MCF 10A (cell line): ENCODE data around the gene MLNR. TPM values are rescaled to one million over a fixed set of nuclear protein-coding genes. Genes with fewer than 3 reads are reported as not detected.

Experiments
- BruUV-seq: library from RNA; stranded (reverse); fragments of 400-500 nt; replicated peaks from 2 replicates; lab custom pipeline; 2021; lab: Mats Ljungman, UMichigan
- CTCF ChIA-PET: fragments of 300-600 bp; sonication (Branson Sonifier 250); formaldehyde crosslinking; extraction: SDS; loops from one replicate; lab custom pipeline; 2021; ENCODE audit warnings: antibody characterized with exemption, inconsistent platforms; lab: Yijun Ruan, JAX
- POLR2A ChIA-PET: fragments of 300-600, 350-650 bp; sonication (Branson Sonifier 250); formaldehyde crosslinking; extraction: SDS; loops from one replicate; lab custom pipeline; 2020; ENCODE audit warnings: antibody characterized with exemption, inconsistent platforms; lab: Yijun Ruan, JAX
- DNase-seq: peaks from one replicate; pipeline ENCODE4 v3.0.0-alpha.2; 2018; ENCODE audit not compliant: unreplicated experiment
- H3K27ac Mint-ChIP-seq: one replicate; pipeline ENCODE4 v1.8.0; 2022; ENCODE audit warnings: mild to moderate bottlenecking, low read depth, mixed read lengths; ENCODE audit not compliant: unreplicated experiment
- H3K27me3 Mint-ChIP-seq: one replicate; pipeline ENCODE4 v1.8.0; 2022; ENCODE audit warnings: mixed read lengths; ENCODE audit not compliant: insufficient read depth, unreplicated experiment
- H3K36me3 Mint-ChIP-seq: one replicate; pipeline ENCODE4 v1.8.0; 2022; ENCODE audit warnings: mild to moderate bottlenecking, moderate library complexity, mixed read lengths; ENCODE audit not compliant: insufficient read depth, unreplicated experiment
- H3K4me1 Mint-ChIP-seq: one replicate; pipeline ENCODE4 v1.8.0; 2022; ENCODE audit warnings: mixed read lengths; ENCODE audit not compliant: insufficient read depth, unreplicated experiment
- H3K4me3 Mint-ChIP-seq: one replicate; pipeline ENCODE4 v1.8.0; 2022; ENCODE audit warnings: mild to moderate bottlenecking, moderate library complexity, mixed read lengths; ENCODE audit not compliant: unreplicated experiment
- H3K9me3 Mint-ChIP-seq: one replicate; pipeline ENCODE4 v1.8.0; 2022; ENCODE audit warnings: mixed read lengths; ENCODE audit not compliant: unreplicated experiment
- intact Hi-C: fragments of 100-400 bp; cut with micrococcal nuclease; formaldehyde crosslinking; loops from 2 replicates; pipeline ENCODE4 v1.14.1; 2022
- total RNA-seq: library from RNA; stranded (reverse); gene quantifications from 2 replicates; pipeline ENCODE4 v1.2.3, GENCODE V29; 2022
- TF ChIP-seq, protein P1 (sequence below): fragments of 200-600 bp; IDR thresholded peaks from one replicate; pipeline ENCODE4 v1.8.0; 2022; ENCODE audit warnings: antibody characterized with exemption, mild to moderate bottlenecking; ENCODE audit not compliant: unreplicated experiment

MLNR gene
- total RNA-seq, 1 experiment from 2014 or later: not detected

DNA sequence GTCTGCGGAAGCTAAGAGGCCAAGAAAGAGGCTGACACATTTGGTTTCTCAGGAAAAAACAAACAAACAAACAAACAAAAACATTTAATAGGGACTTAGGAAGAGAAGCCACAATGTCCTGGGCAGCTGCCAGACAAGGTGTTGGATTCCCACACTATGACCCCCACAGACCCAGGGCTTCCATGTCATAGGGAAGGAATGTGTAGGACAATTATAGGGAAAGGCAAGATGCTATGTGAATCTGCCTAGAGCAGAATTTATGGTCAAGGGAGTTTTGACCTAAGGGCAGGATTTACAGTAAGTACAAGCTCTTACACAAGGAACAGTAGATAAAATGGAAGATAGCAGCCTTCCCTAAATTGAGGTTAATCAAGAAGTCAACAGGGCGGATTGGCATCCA, 18.5 kb downstream of the MLNR start:
- no TSS peak for BruUV-seq
- Mint-ChIP-seq H3K27ac (no peak overlapping the region), H3K4me3 (no peak overlapping the region), H3K4me1 (no peaks in the 10 kb centered on the region), H3K36me3 (no peaks in the 10 kb centered on the region), H3K27me3 (no peaks in the 10 kb centered on the region), H3K9me3 (no peaks in the 10 kb centered on the region)
- DNase-seq: no peak
- CTCF ChIA-PET: interaction anchor here (0.6 kb wide), 1 partner anchor 11 kb away, joined by 5 read pairs; no protein-coding TSS in a partner anchor
- TF ChIP-seq, protein P1, sequence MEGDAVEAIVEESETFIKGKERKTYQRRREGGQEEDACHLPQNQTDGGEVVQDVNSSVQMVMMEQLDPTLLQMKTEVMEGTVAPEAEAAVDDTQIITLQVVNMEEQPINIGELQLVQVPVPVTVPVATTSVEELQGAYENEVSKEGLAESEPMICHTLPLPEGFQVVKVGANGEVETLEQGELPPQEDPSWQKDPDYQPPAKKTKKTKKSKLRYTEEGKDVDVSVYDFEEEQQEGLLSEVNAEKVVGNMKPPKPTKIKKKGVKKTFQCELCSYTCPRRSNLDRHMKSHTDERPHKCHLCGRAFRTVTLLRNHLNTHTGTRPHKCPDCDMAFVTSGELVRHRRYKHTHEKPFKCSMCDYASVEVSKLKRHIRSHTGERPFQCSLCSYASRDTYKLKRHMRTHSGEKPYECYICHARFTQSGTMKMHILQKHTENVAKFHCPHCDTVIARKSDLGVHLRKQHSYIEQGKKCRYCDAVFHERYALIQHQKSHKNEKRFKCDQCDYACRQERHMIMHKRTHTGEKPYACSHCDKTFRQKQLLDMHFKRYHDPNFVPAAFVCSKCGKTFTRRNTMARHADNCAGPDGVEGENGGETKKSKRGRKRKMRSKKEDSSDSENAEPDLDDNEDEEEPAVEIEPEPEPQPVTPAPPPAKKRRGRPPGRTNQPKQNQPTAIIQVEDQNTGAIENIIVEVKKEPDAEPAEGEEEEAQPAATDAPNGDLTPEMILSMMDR: no peak
- intact Hi-C loops: no loop called here
- POLR2A ChIA-PET: interaction anchor here (2.9 kb wide), 1 partner anchor 9 kb away, joined by 20 read pairs; the partner anchor contains the start of gene CDADC1

DNA sequence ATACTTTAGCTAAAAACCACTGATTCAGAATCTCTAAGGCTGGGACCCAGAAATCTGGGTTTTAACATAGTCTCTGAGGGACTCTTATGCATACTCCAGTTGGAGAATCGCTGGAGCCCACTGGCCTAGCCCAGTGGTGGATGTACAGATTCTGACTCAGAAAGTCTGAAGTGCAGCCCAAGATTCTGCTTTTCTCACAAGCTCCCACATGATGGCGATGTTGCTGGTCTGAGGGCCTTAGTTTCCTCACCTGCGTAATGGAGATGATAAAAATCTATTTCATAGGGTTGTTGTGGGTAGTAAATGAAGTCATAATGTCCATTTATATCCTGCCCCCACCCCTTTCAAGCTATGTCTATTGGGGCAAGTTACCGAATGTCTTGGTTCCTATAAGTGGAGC, 19.9 kb downstream of the MLNR start:
- Mint-ChIP-seq H3K27ac (no peak overlapping the region), H3K36me3 (no peaks in the 10 kb centered on the region), H3K4me3 (no peak overlapping the region), H3K27me3 (no peaks in the 10 kb centered on the region), H3K4me1 (no peaks in the 10 kb centered on the region), H3K9me3 (no peaks in the 10 kb centered on the region)
- intact Hi-C loops: loop anchor here (1.0 kb wide), 2 partner anchors 41 to 367 kb away; no protein-coding TSS in a partner anchor
- CTCF ChIA-PET: interaction anchor here (0.6 to 1.7 kb wide), 4 partner anchors 8 to 391 kb away, joined by 3 to 6 read pairs (median 4); partner anchors contain the start of gene CDADC1
- TF ChIP-seq, protein P1: peak; percentile 38
- DNase-seq: peak; percentile 57
- POLR2A ChIA-PET: interaction anchor here (2.9 kb wide), 1 partner anchor 8 kb away, joined by 20 read pairs; the partner anchor contains the start of gene CDADC1
- no TSS peak for BruUV-seq

GRCh38 chr13:49241296-49241695, 21.2 kb downstream of the MLNR start:
- intact Hi-C loops: no loop called here

DNA sequence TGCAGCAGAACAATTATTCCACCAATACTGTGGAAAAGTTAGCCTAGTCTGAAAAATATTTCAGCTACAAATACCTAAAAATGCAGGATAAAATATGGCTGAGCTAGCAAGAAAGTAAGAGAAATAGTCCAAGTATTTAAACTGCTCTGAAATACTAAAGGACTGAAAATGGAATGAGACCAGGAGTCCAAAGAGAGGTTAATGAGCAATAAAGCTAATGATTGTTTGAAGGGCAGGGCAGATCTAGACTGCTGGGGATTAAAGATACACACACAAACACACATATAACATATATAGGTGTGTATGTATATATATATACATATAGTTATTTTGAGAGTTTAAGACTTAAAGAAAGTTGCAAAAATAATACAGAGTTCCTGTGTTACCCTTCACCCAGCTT, 25.0 kb downstream of the MLNR start:
- no TSS peak for BruUV-seq
- intact Hi-C loops: no loop called here

More at GRCh38 chr13:49241296-49241695, 21.2 kb downstream of the MLNR start:
- ChIA-PET POLR2A (no interaction called here), CTCF (no interaction called here)
- Mint-ChIP-seq H3K9me3 (no peaks in the 10 kb centered on the region), H3K4me3 (no peak overlapping the region), H3K36me3 (no peaks in the 10 kb centered on the region), H3K4me1 (no peaks in the 10 kb centered on the region), H3K27me3 (no peaks in the 10 kb centered on the region), H3K27ac (no peak overlapping the region)
- BruUV-seq: no TSS peak
- no peak for DNase-seq
- TF ChIP-seq, protein P1: no peak

More for the DNA sequence above, 25.0 kb downstream of the MLNR start:
- Mint-ChIP-seq H3K36me3 (peaks cover 4% of the 10 kb centered on the region), H3K4me3 (no peak overlapping the region), H3K4me1 (peaks cover 2% of the 10 kb centered on the region), H3K9me3 (no peaks in the 10 kb centered on the region), H3K27ac (no peak overlapping the region), H3K27me3 (no peaks in the 10 kb centered on the region)
- ChIA-PET CTCF (interaction anchor here (0.6 kb wide), 2 partner anchors 360 to 619 kb away, joined by 3 read pairs; no protein-coding TSS in a partner anchor), POLR2A (no interaction called here)
- TF ChIP-seq, protein P1: no peak
- DNase-seq: no peak
